Thymus (tissue), 11 donors: ENCODE results near the gene PLA2G6. TPM values are rescaled to one million over a fixed set of nuclear protein-coding genes. Genes with fewer than 3 reads are reported as not detected.

Experiments used
- DNase-seq, 9 donors: peaks; one replicate each; pipeline ENCODE4 v3.0.0-alpha.2; 2013; ENCODE audit warnings: low spot score in 9 of 9, low read depth in 6 of 9, missing footprints in 1 of 9
- H3K27ac ChIP-seq, 2 donors: one replicate each; pipeline ENCODE4 v1.5.1; 2013; ENCODE audit warnings: control low read depth in 1 of 2, low read depth in 1 of 2, low read length in 1 of 2, mild to moderate bottlenecking in 1 of 2, moderate library complexity in 1 of 2
- H3K27me3 ChIP-seq, 2 donors: one replicate each; pipeline ENCODE4 v1.5.1; 2013; ENCODE audit warnings: low read length in 1 of 2; ENCODE audit not compliant: control insufficient read depth in 2 of 2, insufficient read depth in 1 of 2
- H3K36me3 ChIP-seq, 2 donors: one replicate each; pipeline ENCODE4 v1.5.1; 2013; ENCODE audit warnings: low read length in 1 of 2, mild to moderate bottlenecking in 1 of 2, moderate library complexity in 1 of 2; ENCODE audit not compliant: control insufficient read depth in 2 of 2, insufficient read depth in 2 of 2
- H3K4me1 ChIP-seq, 2 donors: one replicate each; pipeline ENCODE4 v1.5.1; 2013; ENCODE audit warnings: low read length in 2 of 2; ENCODE audit not compliant: control insufficient read depth in 2 of 2, insufficient read depth in 2 of 2
- H3K4me3 ChIP-seq, 2 donors: one replicate each; pipeline ENCODE4 v1.5.1; 2013; ENCODE audit warnings: low read length in 2 of 2, control low read depth in 1 of 2, mild to moderate bottlenecking in 1 of 2
- H3K9me3 ChIP-seq, 2 donors: one replicate each; pipeline ENCODE4 v1.5.1; 2013; ENCODE audit warnings: low read length in 1 of 2, mild to moderate bottlenecking in 1 of 2; ENCODE audit not compliant: control insufficient read depth in 2 of 2, insufficient read depth in 1 of 2
- WGBS: extraction: QIAGEN DNeasy Blood & Tissue Kit; methylation state at CpG from one replicate; pipeline ENCODE4 v1.1.7; 2013; 5-methylcytosine and 5-hydroxymethylcytosine counted together
- polyA plus RNA-seq: library from polyadenylated mRNA; stranded (reverse); fragments of 200-250 nt; gene quantifications from one replicate; pipeline ENCODE4 v1.2.3, GENCODE V29; 2013
- total RNA-seq: library from RNA; stranded (reverse); fragments of 120-200 nt; gene quantifications from one replicate; pipeline ENCODE4 v1.2.4, GENCODE V29; 2013
- donor health status: healthy.

PLA2G6 gene
- total and polyA plus RNA-seq, 2 donors, result 25.6 to 103 TPM

- no peaks in the 10 kb centered on the region for H3K9me3 ChIP-seq
- no peaks in the 10 kb centered on the region for H3K4me1 ChIP-seq
- no peaks in the 10 kb centered on the region for H3K27me3 ChIP-seq
- no peak for DNase-seq
- no peak overlapping the region for H3K27ac ChIP-seq
- 92% methylated on average over 17 of the region's 17 CpGs for WGBS
- peaks cover 0 to 11% of the 10 kb centered on the region in 2 donors for H3K36me3 ChIP-seq
- H3K4me3 ChIP-seq, result no peak overlapping the region
Observed at GRCh38 chr22:38106814-38107578, 74.6 kb downstream of the PLA2G6 start.

GRCh38 chr22:38104084-38104483, 77.5 kb downstream of the PLA2G6 start:
- peaks cover 0 to 6% of the 10 kb centered on the region in 2 donors for H3K36me3 ChIP-seq
- no peaks in the 10 kb centered on the region for H3K4me1 ChIP-seq
- H3K27ac ChIP-seq, result no peak overlapping the region
- H3K27me3 ChIP-seq, result no peaks in the 10 kb centered on the region
- H3K9me3 ChIP-seq, result no peaks in the 10 kb centered on the region
- WGBS, result 95% methylated on average over 6 of the region's 6 CpGs
- DNase-seq, result no peak
- no peak overlapping the region for H3K4me3 ChIP-seq

- H3K4me1 ChIP-seq, result no peaks in the 10 kb centered on the region
- no peak overlapping the region for H3K4me3 ChIP-seq
- no peak overlapping the region for H3K27ac ChIP-seq
- no peaks in the 10 kb centered on the region for H3K27me3 ChIP-seq
- WGBS, result 90% methylated on average over 8 of the region's 8 CpGs
- DNase-seq, result no peak
- peaks cover 0 to 4% of the 10 kb centered on the region in 2 donors for H3K36me3 ChIP-seq
- H3K9me3 ChIP-seq, result no peaks in the 10 kb centered on the region
Observed at GRCh38 chr22:38103641-38104040, 78.0 kb downstream of the PLA2G6 start.

- no peak for DNase-seq
- no peaks in the 10 kb centered on the region for H3K9me3 ChIP-seq
- H3K36me3 ChIP-seq, result no peaks in the 10 kb centered on the region
- H3K4me1 ChIP-seq, result no peaks in the 10 kb centered on the region
- no peak overlapping the region for H3K4me3 ChIP-seq
- peaks cover 0 to 9% of the 10 kb centered on the region in 2 donors for H3K27me3 ChIP-seq
- 93% methylated on average over 9 of the region's 9 CpGs for WGBS
- no peak overlapping the region for H3K27ac ChIP-seq
Observed at GRCh38 chr22:38098410-38099249, 83.0 kb downstream of the PLA2G6 start.

GRCh38 chr22:38097557-38098409, 83.8 kb downstream of the PLA2G6 start:
- WGBS, result 92% methylated on average over 31 of the region's 32 CpGs
- H3K36me3 ChIP-seq, result no peaks in the 10 kb centered on the region
- no peak for DNase-seq
- H3K27me3 ChIP-seq, result peaks cover 0 to 9% of the 10 kb centered on the region in 2 donors
- no peaks in the 10 kb centered on the region for H3K9me3 ChIP-seq
- H3K27ac ChIP-seq, result no peak overlapping the region
- no peaks in the 10 kb centered on the region for H3K4me1 ChIP-seq
- no peak overlapping the region for H3K4me3 ChIP-seq

GRCh38 chr22:38097058-38097457, 84.6 kb downstream of the PLA2G6 start:
- Histone ChIP-seq H3K27ac (no peak overlapping the region), H3K27me3 (peaks cover 0 to 9% of the 10 kb centered on the region in 2 donors), H3K9me3 (no peaks in the 10 kb centered on the region), H3K4me1 (no peaks in the 10 kb centered on the region), H3K4me3 (no peak overlapping the region), H3K36me3 (no peaks in the 10 kb centered on the region)
- DNase-seq, result no peak
- WGBS, result 97% methylated on average over 15 of the region's 15 CpGs

- WGBS, result 42% methylated on average over 34 of the region's 34 CpGs
- Histone ChIP-seq H3K9me3 (no peaks in the 10 kb centered on the region), H3K27ac (no peak overlapping the region), H3K36me3 (peaks cover 0 to 5% of the 10 kb centered on the region in 2 donors), H3K27me3 (peaks cover 9 to 50% of the 10 kb centered on the region in 2 donors), H3K4me1 (no peaks in the 10 kb centered on the region), H3K4me3 (no peak overlapping the region)
- no peak for DNase-seq
Observed at GRCh38 chr22:38089474-38089851, 92.2 kb downstream of the PLA2G6 start.

- Histone ChIP-seq H3K9me3 (no peaks in the 10 kb centered on the region), H3K4me3 (no peak overlapping the region), H3K4me1 (no peaks in the 10 kb centered on the region), H3K27ac (no peak overlapping the region), H3K27me3 (peaks cover 13 to 55% of the 10 kb centered on the region in 2 donors), H3K36me3 (peaks cover 0 to 5% of the 10 kb centered on the region in 2 donors)
- WGBS, result 36% methylated on average over 84 of the region's 85 CpGs
- no peak for DNase-seq
Observed at GRCh38 chr22:38088629-38089473, 92.8 kb downstream of the PLA2G6 start.
